Activated T-helper 1 cell treated with anti-CD3 and anti-CD28 coated beads, Interleukin-12 subunit alpha, Interleukin-12 subunit beta, Interleukin-2, Interleukin-4 antibody, amounts not matched to agents 30 ng/mL and 10 ng/mL and 1 ng/mL, durations not matched to agents 14 hours and 24 hours and 36 hours (primary cell): ENCODE results near the gene HAPLN3. TPM values are rescaled to one million over a fixed set of nuclear protein-coding genes. Genes with fewer than 3 reads are reported as not detected.

Experiments used
- DNase-seq: peaks from one replicate; pipeline ENCODE4 v3.0.0; 2021; ENCODE audit warnings: low spot score
- H3K27ac Mint-ChIP-seq: one replicate; pipeline ENCODE4 v1.8.0; 2021; ENCODE audit warnings: mild to moderate bottlenecking, mixed read lengths
- H3K27me3 Mint-ChIP-seq: one replicate; pipeline ENCODE4 v1.8.0; 2022; ENCODE audit warnings: mild to moderate bottlenecking, moderate library complexity, mixed read lengths; ENCODE audit not compliant: insufficient read depth
- H3K36me3 Mint-ChIP-seq: one replicate; pipeline ENCODE4 v1.8.0; 2021; ENCODE audit warnings: low read depth, mixed read lengths
- H3K4me1 Mint-ChIP-seq: one replicate; pipeline ENCODE4 v1.8.0; 2021; ENCODE audit warnings: low read depth, mixed read lengths
- H3K4me3 Mint-ChIP-seq: one replicate; pipeline ENCODE4 v1.8.0; 2021; ENCODE audit warnings: mild to moderate bottlenecking, moderate library complexity, mixed read lengths
- H3K9me3 Mint-ChIP-seq: one replicate; pipeline ENCODE4 v1.8.0; 2021; ENCODE audit warnings: mixed read lengths
- intact Hi-C: fragments of 100-400 bp; cut with micrococcal nuclease; formaldehyde crosslinking; loops from one replicate; pipeline ENCODE4 v1.15.1; 2024
- total RNA-seq: library from RNA; stranded (reverse); gene quantifications from 2 replicates; pipeline ENCODE4 v1.2.3, GENCODE V29; 2022

HAPLN3 gene
- total RNA-seq, 1 donor from 2014 or later: 85.8 TPM

DNA sequence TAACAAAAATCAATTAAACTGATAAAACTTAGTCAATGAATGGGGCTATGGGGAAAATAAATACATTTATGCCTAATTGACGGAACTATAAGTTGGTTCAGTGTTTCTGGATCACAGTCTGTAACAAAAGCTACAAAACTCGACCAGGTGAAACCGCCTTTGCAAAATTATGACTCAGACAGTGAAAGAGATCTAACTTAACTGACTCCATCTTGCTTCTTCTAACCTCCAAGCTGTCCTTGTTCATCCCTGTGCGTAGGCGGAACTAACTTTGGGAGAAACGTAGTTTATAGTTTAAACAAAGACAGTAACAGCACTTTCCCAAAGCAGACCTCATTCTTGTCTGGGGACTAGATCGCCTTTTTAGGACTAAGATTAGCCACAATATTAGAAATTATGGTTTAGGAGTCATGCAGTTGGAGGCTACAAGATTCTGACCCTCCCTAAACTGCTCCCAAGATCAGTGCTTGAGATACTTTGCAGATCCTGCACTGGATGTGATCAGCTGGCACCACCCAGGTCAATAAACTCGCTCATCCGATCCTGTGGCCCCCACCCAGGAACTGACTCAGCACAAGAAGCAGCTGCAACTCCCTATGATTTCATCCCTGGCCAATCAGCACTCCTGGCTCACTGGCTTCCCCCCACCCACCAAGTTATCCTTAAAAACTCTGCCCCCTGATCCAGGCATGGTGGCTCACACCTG lies 25.0 kb upstream of the HAPLN3 start:
- H3K27ac Mint-ChIP-seq: peak overlapping the region; percentile 22
- H3K9me3 Mint-ChIP-seq: no peaks in the 10 kb centered on the region
- H3K27me3 Mint-ChIP-seq: peaks cover 2% of the 10 kb centered on the region
- no peaks in the 10 kb centered on the region for H3K36me3 Mint-ChIP-seq
- H3K4me3 Mint-ChIP-seq: no peak overlapping the region
- H3K4me1 Mint-ChIP-seq: peaks cover 34% of the 10 kb centered on the region
- intact Hi-C loops: no loop called here
- DNase-seq: no peak

DNA sequence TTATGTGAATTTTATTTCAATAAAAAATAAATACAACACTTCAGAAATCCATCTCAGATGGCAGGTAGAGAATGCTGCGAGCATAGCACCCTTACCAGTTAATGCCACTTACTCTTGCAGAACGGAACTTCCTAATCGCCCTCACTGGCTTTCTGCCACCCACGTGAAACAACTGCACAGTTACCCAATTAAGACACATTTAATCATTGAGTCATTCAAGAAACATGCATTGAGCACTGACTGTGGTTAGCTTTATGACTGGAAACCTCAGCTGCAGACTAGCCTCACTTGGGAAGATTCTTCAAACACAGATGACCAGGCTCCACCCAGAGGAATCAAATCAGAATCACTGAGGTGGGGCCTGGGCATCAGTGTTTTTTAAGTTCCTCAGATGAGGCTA lies 23.4 kb upstream of the HAPLN3 start:
- peak overlapping the region; percentile 20 for H3K4me3 Mint-ChIP-seq
- H3K36me3 Mint-ChIP-seq: no peaks in the 10 kb centered on the region
- no peaks in the 10 kb centered on the region for H3K9me3 Mint-ChIP-seq
- intact Hi-C loops: loop anchor here (1.0 to 5.0 kb wide), 3 partner anchors 14 to 417 kb away; partner anchors contain the start of gene AEN
- peak overlapping the region; percentile 6 for H3K27ac Mint-ChIP-seq
- peaks cover 2% of the 10 kb centered on the region for H3K27me3 Mint-ChIP-seq
- peaks cover 34% of the 10 kb centered on the region for H3K4me1 Mint-ChIP-seq
- DNase-seq: no peak

- no peak for DNase-seq
- intact Hi-C loops: loop anchor here (1.0 to 5.0 kb wide), 2 partner anchors 295 to 418 kb away; partner anchors contain the start of gene AEN
- Mint-ChIP-seq H3K9me3 (no peaks in the 10 kb centered on the region), H3K27ac (no peak overlapping the region), H3K4me3 (no peak overlapping the region), H3K4me1 (peaks cover 40% of the 10 kb centered on the region), H3K27me3 (peaks cover 2% of the 10 kb centered on the region), H3K36me3 (no peaks in the 10 kb centered on the region)
Measured at GRCh38 chr15:88917760-88918159, 22.4 kb upstream of the HAPLN3 start.

DNA sequence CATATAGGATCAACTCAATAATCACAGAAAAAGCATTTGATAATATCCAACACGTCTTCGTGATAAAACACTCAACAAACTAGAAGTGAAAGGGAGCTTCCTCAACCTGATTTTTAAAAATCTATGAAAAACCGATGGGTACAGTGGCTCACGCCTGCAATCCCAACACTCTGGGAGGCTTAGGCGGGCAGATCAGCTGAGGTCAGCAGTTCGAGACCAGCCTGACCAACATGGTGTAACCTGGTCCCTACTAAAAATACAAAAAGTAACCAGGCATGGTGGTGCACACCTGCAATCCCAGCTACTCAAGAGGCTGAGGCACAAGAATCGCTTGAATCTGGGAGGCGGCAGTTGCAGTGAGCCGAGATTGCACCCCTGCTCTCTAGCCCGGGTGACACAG lies 20.0 kb upstream of the HAPLN3 start:
- H3K27me3 Mint-ChIP-seq: peaks cover 12% of the 10 kb centered on the region
- DNase-seq: no peak
- intact Hi-C loops: loop anchor here (5.0 kb wide), 1 partner anchor 293 kb away; the partner anchor contains the start of gene AEN
- H3K27ac Mint-ChIP-seq: no peak overlapping the region
- H3K9me3 Mint-ChIP-seq: no peaks in the 10 kb centered on the region
- H3K36me3 Mint-ChIP-seq: no peaks in the 10 kb centered on the region
- H3K4me1 Mint-ChIP-seq: peaks cover 44% of the 10 kb centered on the region
- no peak overlapping the region for H3K4me3 Mint-ChIP-seq

DNA sequence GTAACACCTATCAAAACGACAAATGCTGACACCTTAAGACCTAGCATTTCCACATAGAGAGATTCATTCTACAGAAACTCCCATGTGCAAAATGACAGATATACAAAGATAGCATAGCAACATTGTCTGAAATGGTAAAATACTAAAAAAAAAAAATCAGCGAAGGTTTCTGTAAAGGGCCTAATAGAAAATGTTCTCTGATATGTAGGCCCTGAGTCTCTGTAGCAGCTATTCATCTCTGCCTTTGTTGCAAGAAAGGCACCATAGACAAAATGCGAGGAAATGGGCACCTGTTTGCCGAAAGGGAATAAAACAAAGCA lies 18.5 kb upstream of the HAPLN3 start:
- intact Hi-C loops: loop anchor here (1.0 kb wide), 3 partner anchors 10 to 329 kb away; partner anchors contain the start of genes FANCI and HAPLN3
- Mint-ChIP-seq H3K4me3 (peak overlapping the region; percentile 93), H3K36me3 (no peaks in the 10 kb centered on the region), H3K4me1 (peaks cover 31% of the 10 kb centered on the region), H3K27ac (peak overlapping the region; percentile 77), H3K9me3 (no peaks in the 10 kb centered on the region), H3K27me3 (peaks cover 12% of the 10 kb centered on the region)
- no peak for DNase-seq

DNA sequence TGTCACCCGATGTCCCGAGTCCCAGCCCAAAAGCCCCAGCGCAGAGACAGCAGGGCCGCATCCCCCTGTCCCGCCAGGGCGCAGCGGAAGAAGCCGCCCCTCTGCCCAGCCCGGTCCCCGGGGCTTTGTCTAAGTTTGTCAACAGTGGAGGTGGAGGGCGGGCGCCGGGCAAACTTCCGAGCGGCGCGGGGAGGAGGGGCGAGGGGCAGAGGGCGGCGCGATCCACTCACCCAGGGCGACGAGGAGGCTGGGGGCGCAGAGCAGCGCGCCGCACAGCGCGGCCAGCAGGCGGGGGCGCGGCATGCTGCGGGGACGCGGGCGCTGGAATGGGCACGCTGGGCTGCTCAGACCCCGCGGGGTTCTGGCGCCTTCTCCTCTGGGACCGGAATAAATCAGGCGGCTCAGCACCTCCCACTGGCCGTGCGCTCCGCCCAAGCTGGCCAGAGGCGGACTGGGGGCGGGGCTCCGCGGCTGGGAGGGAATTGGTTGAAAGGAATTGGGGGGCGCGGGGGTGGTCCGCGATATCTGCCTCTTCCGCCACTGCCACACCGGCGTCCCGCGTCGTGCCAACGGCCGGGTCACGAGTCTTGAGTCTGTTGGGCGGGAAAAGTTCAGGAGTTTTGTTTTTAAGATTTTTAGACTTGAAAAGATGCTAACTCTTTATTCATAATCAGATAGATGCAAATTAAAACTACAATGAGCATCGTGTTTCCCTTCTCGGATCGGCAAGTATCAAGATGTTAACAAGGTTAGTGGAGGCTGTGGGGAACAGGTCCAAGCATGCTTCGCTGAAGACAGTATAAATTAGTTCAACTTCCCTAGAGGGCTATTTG lies 17.9 kb upstream of the HAPLN3 start, which contains the start of gene MFGE8:
Gene MFGE8 (minus strand): TSS at position 363 of the 833 bp plus-strand sequence. CDS start 60 bp downstream, at position 303.
- Mint-ChIP-seq H3K27ac (peak within 1 kb of the TSS; percentile 77), H3K4me1 (peaks cover 28% of the 10 kb centered on the region), H3K36me3 (no peaks in the 10 kb centered on the region), H3K4me3 (peak within 1 kb of the TSS; percentile 93), H3K9me3 (no peaks in the 10 kb centered on the region), H3K27me3 (peaks cover 12% of the 10 kb centered on the region)
- intact Hi-C loops: loop anchor here (1.0 kb wide), 3 partner anchors 9 to 330 kb away; partner anchors contain the start of genes FANCI and HAPLN3
- DNase-seq: peak; percentile 71

GRCh38 chr15:88912500-88912921 lies 17.2 kb upstream of the HAPLN3 start:
- DNase-seq: no peak
- Mint-ChIP-seq H3K36me3 (no peaks in the 10 kb centered on the region), H3K27me3 (peaks cover 12% of the 10 kb centered on the region), H3K27ac (no peak overlapping the region), H3K9me3 (no peaks in the 10 kb centered on the region), H3K4me3 (peak overlapping the region; percentile 93), H3K4me1 (peaks cover 21% of the 10 kb centered on the region)
- intact Hi-C loops: no loop called here

GRCh38 chr15:88911766-88912118 lies 16.4 kb upstream of the HAPLN3 start:
- peaks cover 10% of the 10 kb centered on the region for H3K27me3 Mint-ChIP-seq
- DNase-seq: no peak
- no peak overlapping the region for H3K27ac Mint-ChIP-seq

DNA sequence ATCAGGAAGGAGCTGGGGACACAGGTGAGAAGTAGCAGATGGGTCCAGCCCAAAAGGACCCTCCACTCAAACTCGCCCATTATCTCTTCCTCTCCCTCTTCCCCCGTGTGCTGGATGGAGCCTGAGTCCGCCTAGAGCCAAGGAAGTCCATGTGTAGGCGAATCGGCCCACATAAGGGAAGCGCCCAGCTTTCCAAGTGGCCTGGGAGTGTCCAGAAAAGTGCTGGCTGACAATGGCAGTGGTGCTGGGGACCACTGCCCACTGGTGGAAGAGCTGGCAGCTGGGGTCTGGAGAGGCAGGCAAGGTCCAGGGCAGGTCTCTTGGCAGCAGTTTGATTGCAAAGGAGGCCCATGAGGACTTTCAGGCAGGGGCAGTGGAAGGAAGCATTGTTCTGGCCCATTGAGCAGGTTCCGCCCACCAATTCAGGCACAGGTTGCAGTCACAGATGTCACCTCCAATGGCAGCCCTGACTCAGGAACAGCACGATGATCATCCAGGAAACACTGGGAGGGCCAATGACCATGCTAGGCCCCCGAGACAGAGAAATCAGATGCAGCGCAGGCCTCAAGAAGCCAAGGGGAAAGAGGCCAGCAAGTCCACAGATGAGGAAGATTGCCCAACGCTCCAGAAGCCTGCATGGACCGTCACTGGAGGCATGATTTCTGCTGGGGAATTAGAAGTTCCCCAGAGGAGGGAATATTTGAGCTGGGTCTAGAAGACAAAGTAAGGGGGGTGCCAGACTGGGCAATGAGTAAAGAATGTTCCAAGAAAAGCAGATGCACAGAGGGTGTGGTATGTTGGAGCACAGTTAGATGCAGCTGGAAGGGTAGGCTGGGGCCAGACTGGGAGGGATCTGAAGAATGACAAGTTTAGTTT lies 14.8 kb upstream of the HAPLN3 start:
- intact Hi-C loops: no loop called here
- H3K9me3 Mint-ChIP-seq: no peaks in the 10 kb centered on the region
- H3K4me3 Mint-ChIP-seq: no peak overlapping the region
- peaks cover 29% of the 10 kb centered on the region for H3K4me1 Mint-ChIP-seq
- peaks cover 9% of the 10 kb centered on the region for H3K27me3 Mint-ChIP-seq
- no peaks in the 10 kb centered on the region for H3K36me3 Mint-ChIP-seq
- no peak overlapping the region for H3K27ac Mint-ChIP-seq
- DNase-seq: no peak

More at GRCh38 chr15:88911766-88912118, 16.4 kb upstream of the HAPLN3 start:
- peaks cover 21% of the 10 kb centered on the region for H3K4me1 Mint-ChIP-seq
- no peaks in the 10 kb centered on the region for H3K36me3 Mint-ChIP-seq
- no peaks in the 10 kb centered on the region for H3K9me3 Mint-ChIP-seq
- intact Hi-C loops: no loop called here
- peak overlapping the region; percentile 93 for H3K4me3 Mint-ChIP-seq

GRCh38 chr15:88908697-88909621 lies 13.6 kb upstream of the HAPLN3 start:
- no peak for DNase-seq
- H3K9me3 Mint-ChIP-seq: no peaks in the 10 kb centered on the region
- peaks cover 9% of the 10 kb centered on the region for H3K27me3 Mint-ChIP-seq
- H3K27ac Mint-ChIP-seq: no peak overlapping the region
- H3K4me3 Mint-ChIP-seq: no peak overlapping the region
- peaks cover 40% of the 10 kb centered on the region for H3K4me1 Mint-ChIP-seq
- intact Hi-C loops: no loop called here
- H3K36me3 Mint-ChIP-seq: no peaks in the 10 kb centered on the region

GRCh38 chr15:88908123-88908522 lies 12.8 kb upstream of the HAPLN3 start:
- Mint-ChIP-seq H3K27ac (no peak overlapping the region), H3K27me3 (peaks cover 9% of the 10 kb centered on the region), H3K9me3 (no peaks in the 10 kb centered on the region), H3K4me3 (no peak overlapping the region), H3K36me3 (no peaks in the 10 kb centered on the region), H3K4me1 (peaks cover 37% of the 10 kb centered on the region)
- intact Hi-C loops: no loop called here
- DNase-seq: no peak
